ENCODE data around the gene AGAP1. TPM values are rescaled to one million over a fixed set of nuclear protein-coding genes. Genes with fewer than 3 reads are reported as not detected.
A peak's percentile ranks its signal among the peaks of the same experiment; 100 is the strongest.

Gene AGAP1
- total RNA-seq, 1 donor from 2014 or later, result 39.4 TPM

DNA sequence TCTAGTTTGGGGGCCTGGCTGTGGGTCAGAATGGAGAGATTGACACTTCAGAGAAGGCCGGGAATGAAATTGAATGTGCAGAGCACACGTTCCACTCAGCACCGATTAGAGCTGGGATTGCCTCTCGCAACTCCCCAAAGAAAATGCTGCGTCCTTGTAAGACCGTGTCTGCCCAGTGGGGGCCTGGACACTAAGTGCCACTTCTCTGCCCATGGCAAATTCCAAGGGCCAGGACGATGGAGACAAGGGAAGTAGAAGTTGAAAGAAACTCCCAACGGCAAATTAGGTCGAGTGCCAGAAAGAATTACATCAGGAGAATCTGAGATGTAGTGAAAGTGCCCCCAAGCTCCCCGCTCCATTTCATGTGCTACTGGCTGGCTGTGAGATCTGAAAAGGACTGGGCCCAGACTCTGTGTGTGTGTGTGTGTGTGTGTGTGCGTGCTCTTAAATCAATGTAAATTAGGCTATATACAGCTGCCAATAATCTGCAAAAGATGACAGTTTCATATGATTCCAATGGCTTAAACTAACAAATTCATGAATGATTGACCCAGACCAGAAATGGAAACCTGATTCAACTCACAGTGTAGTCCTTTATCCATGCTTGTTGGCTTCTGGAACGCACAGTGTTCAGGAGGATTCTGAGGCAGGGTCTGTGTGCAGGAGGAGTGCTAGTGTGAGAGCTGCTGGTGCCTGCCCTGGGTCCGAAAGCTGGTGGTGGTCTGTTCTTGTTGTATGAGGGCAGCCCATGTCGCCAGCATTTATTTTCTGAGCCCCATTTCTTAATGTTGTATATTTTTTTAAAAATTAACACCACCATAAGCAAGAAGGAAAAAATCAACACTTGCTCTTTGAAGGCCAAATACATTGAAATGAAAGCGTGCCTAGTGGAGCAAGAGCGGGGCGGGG is 234.3 kb downstream of the AGAP1 start:
- H3K9ac ChIP-seq (ENCODE audit: low read length), result no peak overlapping the region
- peaks cover 7% of the 10 kb centered on the region for H4K20me1 ChIP-seq (ENCODE audit: insufficient read depth, low read length)
- DNase-seq (ENCODE audit: low read depth) (no peak), FAIRE-seq (no peak)
- no peaks in the 10 kb centered on the region for H3K27me3 Mint-ChIP-seq (ENCODE audit: low read depth, unreplicated experiment)
- peaks cover 17% of the 10 kb centered on the region for H3K4me1 Mint-ChIP-seq (ENCODE audit: low read depth, unreplicated experiment)
- TF ChIP-seq, protein P1, sequence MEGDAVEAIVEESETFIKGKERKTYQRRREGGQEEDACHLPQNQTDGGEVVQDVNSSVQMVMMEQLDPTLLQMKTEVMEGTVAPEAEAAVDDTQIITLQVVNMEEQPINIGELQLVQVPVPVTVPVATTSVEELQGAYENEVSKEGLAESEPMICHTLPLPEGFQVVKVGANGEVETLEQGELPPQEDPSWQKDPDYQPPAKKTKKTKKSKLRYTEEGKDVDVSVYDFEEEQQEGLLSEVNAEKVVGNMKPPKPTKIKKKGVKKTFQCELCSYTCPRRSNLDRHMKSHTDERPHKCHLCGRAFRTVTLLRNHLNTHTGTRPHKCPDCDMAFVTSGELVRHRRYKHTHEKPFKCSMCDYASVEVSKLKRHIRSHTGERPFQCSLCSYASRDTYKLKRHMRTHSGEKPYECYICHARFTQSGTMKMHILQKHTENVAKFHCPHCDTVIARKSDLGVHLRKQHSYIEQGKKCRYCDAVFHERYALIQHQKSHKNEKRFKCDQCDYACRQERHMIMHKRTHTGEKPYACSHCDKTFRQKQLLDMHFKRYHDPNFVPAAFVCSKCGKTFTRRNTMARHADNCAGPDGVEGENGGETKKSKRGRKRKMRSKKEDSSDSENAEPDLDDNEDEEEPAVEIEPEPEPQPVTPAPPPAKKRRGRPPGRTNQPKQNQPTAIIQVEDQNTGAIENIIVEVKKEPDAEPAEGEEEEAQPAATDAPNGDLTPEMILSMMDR (IDR thresholded peaks at IDR 0.05; ENCODE audit: insufficient read depth, low read depth, low read length), result no peak
- TF ChIP-seq EZH2 (IDR thresholded peaks at IDR 0.05; ENCODE audit: insufficient read depth, low read length), result no peak
- no peak overlapping the region for H3K4me3 ChIP-seq (ENCODE audit: insufficient read depth, low read depth, low read length)
- peak overlapping the region; percentile 9 for H3K27ac Mint-ChIP-seq (ENCODE audit: unreplicated experiment)
- H2AFZ ChIP-seq (ENCODE audit: low read depth, low read length), result no peak overlapping the region
- no peak overlapping the region for H3K4me2 ChIP-seq (ENCODE audit: low read length)
- no peak overlapping the region for H3K27ac ChIP-seq (ENCODE audit: low read depth, low read length)
- H3K9me3 ChIP-seq (ENCODE audit: insufficient read depth, low read depth, low read length), result no peaks in the 10 kb centered on the region
- H3K79me2 ChIP-seq (ENCODE audit: insufficient read depth, low read length), result no peaks in the 10 kb centered on the region
- H3K4me3 Mint-ChIP-seq (ENCODE audit: unreplicated experiment), result no peak overlapping the region
- no peaks in the 10 kb centered on the region for H3K36me3 ChIP-seq (ENCODE audit: insufficient read depth, low read length)
- H3K36me3 Mint-ChIP-seq (ENCODE audit: low read depth, unreplicated experiment), result peaks cover 16% of the 10 kb centered on the region
- no peaks in the 10 kb centered on the region for H3K9me3 Mint-ChIP-seq (ENCODE audit: unreplicated experiment)
- no peaks in the 10 kb centered on the region for H3K27me3 ChIP-seq (ENCODE audit: insufficient read depth, low read length)
- no peaks in the 10 kb centered on the region for H3K4me1 ChIP-seq (ENCODE audit: insufficient read depth, low read length)

DNA sequence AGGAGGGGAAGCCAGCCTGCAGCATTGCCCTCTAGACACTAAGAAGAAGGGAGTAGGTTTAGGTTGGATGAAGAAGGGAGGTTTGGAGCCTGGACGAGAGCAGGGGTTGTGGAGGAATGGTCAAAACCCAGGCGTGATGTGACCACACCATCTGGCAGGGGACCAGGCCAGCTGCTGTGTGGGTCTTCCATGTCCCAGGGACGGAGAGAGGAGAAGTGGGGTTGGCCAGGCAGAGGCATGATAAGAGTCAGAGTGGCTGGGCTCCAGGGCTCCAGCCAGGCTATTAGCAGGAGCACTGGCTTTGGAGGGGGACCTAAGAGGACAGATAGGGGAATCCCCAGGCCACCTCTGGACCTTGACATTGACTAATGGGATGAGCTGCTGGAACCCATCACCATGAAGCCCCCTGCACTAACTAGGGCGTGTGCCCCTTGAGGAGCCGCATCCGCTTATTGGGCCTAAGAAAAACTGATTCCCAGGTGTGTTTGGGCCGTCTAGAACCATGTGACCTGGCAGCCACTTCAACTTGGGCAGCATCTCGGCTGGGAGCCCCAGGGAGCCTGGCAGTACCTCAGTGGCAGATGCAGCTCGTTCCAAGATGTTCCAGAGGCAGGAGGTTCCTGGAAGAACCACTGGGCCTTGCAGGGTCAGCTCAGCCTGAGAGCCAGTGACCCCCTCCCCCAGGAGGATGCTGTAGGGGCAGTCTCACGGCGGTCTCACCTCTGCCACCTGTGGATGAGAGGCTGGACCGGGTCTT is 235.1 kb downstream of the AGAP1 start:
- no peak overlapping the region for H3K27ac ChIP-seq (ENCODE audit: low read depth, low read length)

More for the DNA sequence above, 235.1 kb downstream of the AGAP1 start:
- Histone ChIP-seq H3K9me3 (ENCODE audit: insufficient read depth, low read depth, low read length) (no peaks in the 10 kb centered on the region), H3K79me2 (ENCODE audit: insufficient read depth, low read length) (no peaks in the 10 kb centered on the region), H4K20me1 (ENCODE audit: insufficient read depth, low read length) (peaks cover 7% of the 10 kb centered on the region), H3K27me3 (ENCODE audit: insufficient read depth, low read length) (no peaks in the 10 kb centered on the region), H3K9ac (ENCODE audit: low read length) (no peak overlapping the region), H2AFZ (ENCODE audit: low read depth, low read length) (no peak overlapping the region), H3K4me3 (ENCODE audit: insufficient read depth, low read depth, low read length) (no peak overlapping the region), H3K36me3 (ENCODE audit: insufficient read depth, low read length) (no peaks in the 10 kb centered on the region), H3K4me2 (ENCODE audit: low read length) (no peak overlapping the region), H3K4me1 (ENCODE audit: insufficient read depth, low read length) (no peaks in the 10 kb centered on the region)
- H3K9me3 Mint-ChIP-seq (ENCODE audit: unreplicated experiment), result no peaks in the 10 kb centered on the region
- no peak overlapping the region for H3K4me3 Mint-ChIP-seq (ENCODE audit: unreplicated experiment)
- DNase-seq (ENCODE audit: low read depth) (no peak), FAIRE-seq (no peak)
- no peaks in the 10 kb centered on the region for H3K27me3 Mint-ChIP-seq (ENCODE audit: low read depth, unreplicated experiment)
- TF ChIP-seq, protein P1 (IDR thresholded peaks at IDR 0.05; ENCODE audit: insufficient read depth, low read depth, low read length), result no peak
- no peak for TF ChIP-seq EZH2 (IDR thresholded peaks at IDR 0.05; ENCODE audit: insufficient read depth, low read length)
- peaks cover 13% of the 10 kb centered on the region for H3K36me3 Mint-ChIP-seq (ENCODE audit: low read depth, unreplicated experiment)
- peaks cover 17% of the 10 kb centered on the region for H3K4me1 Mint-ChIP-seq (ENCODE audit: low read depth, unreplicated experiment)
- H3K27ac Mint-ChIP-seq (ENCODE audit: unreplicated experiment), result peak overlapping the region; percentile 9
